ENCODE measurements around the gene DMTF1.

The DMTF1 gene

GRCh38 chr7:87148332-87148955 lies 3.8 kb upstream of the DMTF1 start:
- peak; percentile 37 for DNase-seq

- DNase-seq: no peak
Observed at GRCh38 chr7:87151002-87151728, 1.1 kb upstream of the DMTF1 start.

- no peak for DNase-seq
Observed at GRCh38 chr7:87151729-87152111, 533 bp upstream of the DMTF1 start.

- DNase-seq: peak; percentile 14
Observed at GRCh38 chr7:87152897-87153641, 816 bp downstream of the DMTF1 start.

GRCh38 chr7:87154166-87154565 lies 1.9 kb downstream of the DMTF1 start:
- no peak for DNase-seq

GRCh38 chr7:87154569-87154968 lies 2.3 kb downstream of the DMTF1 start:
- no peak for DNase-seq

- DNase-seq: no peak
Observed at GRCh38 chr7:87155788-87156187, 3.5 kb downstream of the DMTF1 start.

- no peak for DNase-seq
Observed at GRCh38 chr7:87156709-87157108, 4.5 kb downstream of the DMTF1 start.

GRCh38 chr7:87159538-87159937 lies 7.3 kb downstream of the DMTF1 start:
- no peak for DNase-seq

- DNase-seq: no peak
Observed at GRCh38 chr7:87164433-87164832, 12.2 kb downstream of the DMTF1 start.

GRCh38 chr7:87170828-87171227 lies 18.6 kb downstream of the DMTF1 start:
- DNase-seq: no peak

- DNase-seq: no peak
Observed at GRCh38 chr7:87171282-87171934, 19.2 kb downstream of the DMTF1 start.

GRCh38 chr7:87173471-87173870 lies 21.2 kb downstream of the DMTF1 start:
- no peak for DNase-seq

GRCh38 chr7:87178320-87178719 lies 26.1 kb downstream of the DMTF1 start:
- no peak for DNase-seq

GRCh38 chr7:87179180-87179579 lies 26.9 kb downstream of the DMTF1 start:
- DNase-seq: no peak

GRCh38 chr7:87187120-87187519 lies 34.9 kb downstream of the DMTF1 start:
- no peak for DNase-seq

- no peak for DNase-seq
Observed at GRCh38 chr7:87188930-87189329, 36.7 kb downstream of the DMTF1 start.

GRCh38 chr7:87190783-87191182 lies 38.5 kb downstream of the DMTF1 start:
- DNase-seq: no peak

- DNase-seq: no peak
Observed at GRCh38 chr7:87192784-87193487, 40.7 kb downstream of the DMTF1 start.

- DNase-seq: no peak
Observed at GRCh38 chr7:87193912-87194311, 41.7 kb downstream of the DMTF1 start.

- DNase-seq: no peak
Observed at GRCh38 chr7:87199241-87199640, 47.0 kb downstream of the DMTF1 start.

- no peak for DNase-seq
Observed at GRCh38 chr7:87199700-87200450, 47.6 kb downstream of the DMTF1 start.
